HK-2 (cell line): ENCODE measurements around the gene YTHDF1.
A peak's percentile ranks its signal among the peaks of the same experiment; 100 is the strongest.

Experiments used
- DNase-seq: peaks from one replicate; pipeline ENCODE4 v3.0.0-alpha.2; 2018; ENCODE audit not compliant: unreplicated experiment

The YTHDF1 gene

GRCh38 chr20:63210011-63210605 is 5.8 kb downstream of the YTHDF1 start:
- DNase-seq, result no peak

- DNase-seq, result no peak
Measured at GRCh38 chr20:63208346-63208909, 7.5 kb downstream of the YTHDF1 start.

GRCh38 chr20:63206878-63207277 is 9.1 kb downstream of the YTHDF1 start:
- peak; percentile 58 for DNase-seq

- DNase-seq, result no peak
Measured at GRCh38 chr20:63205896-63206295, 10.0 kb downstream of the YTHDF1 start.

GRCh38 chr20:63204362-63204761 is 11.6 kb downstream of the YTHDF1 start:
- DNase-seq, result no peak

GRCh38 chr20:63202811-63203526 is 13.0 kb downstream of the YTHDF1 start:
- DNase-seq, result no peak

GRCh38 chr20:63202021-63202420 is 13.9 kb downstream of the YTHDF1 start:
- DNase-seq, result no peak

- DNase-seq, result no peak
Measured at GRCh38 chr20:63198606-63199005, 17.3 kb downstream of the YTHDF1 start.

- DNase-seq, result no peak
Measured at GRCh38 chr20:63196768-63197470, 19.0 kb downstream of the YTHDF1 start.

- DNase-seq, result no peak
Measured at GRCh38 chr20:63194797-63195173, 21.1 kb downstream of the YTHDF1 start.

- no peak for DNase-seq
Measured at GRCh38 chr20:63194007-63194796, 21.7 kb downstream of the YTHDF1 start.

GRCh38 chr20:63192721-63193120 is 23.2 kb downstream of the YTHDF1 start:
- no peak for DNase-seq

- DNase-seq, result peak; percentile 84
Measured at GRCh38 chr20:63191400-63191799, 24.5 kb downstream of the YTHDF1 start.

- no peak for DNase-seq
Measured at GRCh38 chr20:63190828-63191227, 25.1 kb downstream of the YTHDF1 start.

- DNase-seq, result no peak
Measured at GRCh38 chr20:63189846-63190559, 25.9 kb downstream of the YTHDF1 start.

- DNase-seq, result no peak
Measured at GRCh38 chr20:63189322-63189642, 26.6 kb downstream of the YTHDF1 start.

- DNase-seq, result no peak
Measured at GRCh38 chr20:63188641-63189321, 27.1 kb downstream of the YTHDF1 start.

GRCh38 chr20:63188159-63188442 is 27.8 kb downstream of the YTHDF1 start:
- DNase-seq, result no peak

- no peak for DNase-seq
Measured at GRCh38 chr20:63187338-63188158, 28.4 kb downstream of the YTHDF1 start.
